Activated CD8-positive, alpha-beta memory T cell treated with anti-CD3 and anti-CD28 coated beads for 1 hour (primary cell): ENCODE results near the gene KRT73.
A peak's percentile ranks its signal among the peaks of the same experiment; 100 is the strongest.

ENCODE experiments used
- DNase-seq, 2 donors: peaks; one replicate each; pipeline ENCODE4 v3.0.0-alpha.2; 2020; ENCODE audit warnings: low read depth in 1 of 2; ENCODE audit errors: extremely low read depth in 1 of 2

Gene KRT73

DNA sequence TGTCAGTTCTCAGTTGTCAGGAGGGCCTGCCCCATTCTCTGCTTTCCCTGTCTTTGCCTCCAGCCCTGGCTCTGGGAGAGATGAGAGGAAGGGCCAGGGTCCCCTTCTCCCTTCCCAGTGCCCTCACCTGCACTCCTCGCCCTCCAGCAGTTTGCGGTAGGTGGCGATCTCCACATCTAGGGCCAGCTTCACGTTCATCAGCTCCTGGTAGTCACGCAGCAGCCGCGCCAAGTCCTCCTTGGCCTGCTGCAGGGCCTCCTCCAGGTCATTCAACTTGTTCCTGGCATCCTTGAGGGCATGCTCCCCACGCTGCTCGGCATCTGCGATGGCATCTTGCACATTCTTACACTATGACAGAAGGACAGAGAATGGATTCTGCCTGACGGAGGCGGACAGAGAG lies 28.3 kb upstream of the KRT73 start:
- DNase-seq: no peak

DNA sequence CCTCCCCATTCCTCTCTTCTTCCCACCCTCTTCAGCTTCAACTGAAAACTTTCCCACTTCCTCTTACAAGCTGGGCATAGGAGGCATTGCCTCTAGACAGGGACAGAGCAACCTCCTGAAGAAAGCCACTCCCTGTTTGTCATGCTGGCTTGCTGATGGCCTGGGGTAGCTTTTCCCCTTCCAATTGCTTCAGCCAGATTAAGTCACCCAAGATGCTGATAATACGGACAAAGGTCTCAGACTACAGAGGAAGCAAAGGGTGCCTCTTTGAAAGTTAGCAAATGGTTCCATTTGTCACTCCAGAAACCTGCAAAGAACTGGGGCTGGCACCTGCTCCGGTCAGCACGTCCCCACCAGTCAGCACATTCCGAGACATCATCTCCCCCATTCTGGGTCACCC lies 27.6 kb upstream of the KRT73 start:
- DNase-seq: no peak

DNA sequence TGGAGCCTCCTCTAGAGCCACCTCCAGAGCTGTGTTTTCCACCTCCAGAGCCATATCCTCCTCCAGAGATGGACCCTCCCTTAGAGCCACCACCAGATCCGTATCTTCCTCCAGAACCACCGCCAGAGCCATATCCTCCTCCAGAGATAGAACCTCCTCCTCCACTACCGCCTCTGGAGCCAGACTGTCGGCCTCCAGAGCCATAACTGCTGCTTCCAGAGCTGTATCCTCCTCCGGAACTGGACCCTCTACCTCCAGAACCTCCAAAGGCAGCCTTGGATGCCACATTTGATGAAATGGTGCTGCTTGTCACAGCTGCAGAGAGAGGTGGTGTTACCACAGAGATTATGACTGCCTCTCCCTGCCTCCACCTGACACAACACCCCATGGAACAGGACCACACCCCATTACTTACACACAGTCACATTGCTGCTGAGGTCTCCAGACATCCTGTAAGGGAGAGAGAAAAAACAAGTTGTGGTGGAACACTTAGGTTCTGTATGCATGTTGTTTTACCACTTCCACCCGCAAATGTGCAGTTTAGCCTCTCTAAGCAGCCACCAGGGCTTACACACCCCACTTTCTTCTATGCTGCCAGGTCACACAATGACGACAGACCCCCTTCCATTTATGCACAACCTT lies 26.9 kb upstream of the KRT73 start:
- peak; percentile 16 to 39 for DNase-seq

DNA sequence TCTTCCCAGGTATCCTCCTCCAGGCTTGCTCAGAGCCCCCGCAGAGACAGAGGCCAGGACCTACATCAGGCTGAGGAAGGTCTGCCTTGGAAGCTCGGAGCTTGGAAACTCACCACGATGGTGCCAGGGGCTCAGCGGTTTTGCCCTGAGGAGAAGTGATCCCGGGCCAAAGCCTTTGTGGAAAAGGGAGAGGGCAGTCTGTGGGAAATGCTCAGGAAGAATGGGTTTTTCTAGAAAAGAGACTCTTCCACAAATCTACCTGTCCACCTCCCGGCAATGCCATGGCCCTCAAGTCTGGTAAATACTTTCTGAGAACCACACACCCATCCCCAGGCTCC lies 25.7 kb upstream of the KRT73 start:
- no peak for DNase-seq

DNA sequence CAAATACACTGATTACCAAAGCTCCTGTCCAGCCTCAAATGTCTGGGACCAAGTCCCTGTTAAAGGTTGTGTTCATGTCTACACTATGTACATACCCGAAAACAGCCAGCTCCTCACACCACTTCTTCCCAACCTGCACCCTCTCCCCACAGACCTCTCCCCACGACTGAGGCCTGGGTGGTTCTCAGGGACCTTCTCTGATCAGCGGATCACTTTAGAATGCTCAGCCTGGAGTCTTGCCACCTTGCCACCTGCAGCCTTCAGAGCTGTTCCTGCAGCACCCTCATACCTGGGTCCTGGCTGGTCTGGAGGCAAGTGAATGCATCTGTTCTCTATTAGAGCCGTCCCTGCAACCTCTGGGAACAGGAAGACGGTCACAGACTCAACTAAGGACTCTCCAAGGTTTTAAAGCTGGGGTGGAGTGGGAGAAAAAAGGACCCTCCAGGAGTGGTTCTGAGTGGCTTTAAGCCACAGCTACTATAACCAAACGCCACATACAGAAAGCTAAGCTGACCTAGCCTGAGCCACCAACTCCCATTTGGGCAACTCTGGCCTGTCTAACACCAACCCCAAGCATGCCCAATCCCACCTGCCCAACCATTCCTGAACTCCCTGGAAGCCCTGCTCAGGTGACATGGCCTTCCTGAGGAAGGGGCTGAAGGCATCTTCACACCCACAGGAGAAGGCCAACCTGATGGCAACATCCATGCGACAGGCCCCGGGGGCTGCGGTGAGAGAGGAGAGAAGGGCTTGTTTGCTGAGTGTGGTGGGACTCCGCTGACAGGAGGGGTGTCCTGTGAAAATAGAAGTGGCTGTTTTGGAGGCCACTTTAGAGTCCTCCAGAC lies 25.1 kb upstream of the KRT73 start:
- no peak for DNase-seq

DNA sequence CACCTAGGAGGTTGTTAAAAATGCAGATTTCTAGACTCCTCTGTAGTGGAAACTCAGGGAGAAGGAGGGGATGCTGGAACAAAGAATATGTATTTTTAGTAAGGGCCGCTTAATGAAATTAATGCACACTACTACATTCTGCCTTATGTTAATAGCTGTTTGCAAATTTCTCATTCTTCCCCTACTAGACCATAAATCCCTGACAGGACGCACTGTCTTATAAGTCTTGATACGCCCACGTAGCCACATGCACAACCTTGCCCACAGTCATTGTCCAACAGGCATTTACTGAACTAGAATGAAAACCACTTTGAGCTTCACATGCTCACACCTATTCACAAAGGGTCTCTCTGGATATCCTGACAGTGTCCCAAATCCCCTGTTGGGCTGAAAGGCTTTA lies 23.1 kb upstream of the KRT73 start:
- DNase-seq: no peak

DNA sequence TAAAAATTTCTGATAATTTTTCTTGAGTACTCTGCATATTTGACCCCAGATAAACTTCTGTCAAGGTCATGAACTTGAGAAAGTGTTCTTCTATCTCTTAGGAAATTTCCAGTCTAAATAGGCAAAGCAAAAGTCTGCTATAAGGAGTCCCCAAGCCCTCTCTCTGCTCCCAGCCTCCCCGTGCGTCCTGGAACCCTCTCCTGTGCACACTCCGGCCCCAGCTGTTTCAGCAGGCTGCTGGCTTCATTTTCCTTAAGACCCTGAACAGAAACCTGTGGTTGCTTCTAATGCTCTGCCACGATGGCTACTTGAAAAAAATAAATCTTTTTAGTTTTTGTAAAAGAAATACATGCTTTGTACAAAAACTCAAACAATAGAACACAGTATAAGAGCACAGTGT lies 18.9 kb upstream of the KRT73 start:
- DNase-seq: no peak

DNA sequence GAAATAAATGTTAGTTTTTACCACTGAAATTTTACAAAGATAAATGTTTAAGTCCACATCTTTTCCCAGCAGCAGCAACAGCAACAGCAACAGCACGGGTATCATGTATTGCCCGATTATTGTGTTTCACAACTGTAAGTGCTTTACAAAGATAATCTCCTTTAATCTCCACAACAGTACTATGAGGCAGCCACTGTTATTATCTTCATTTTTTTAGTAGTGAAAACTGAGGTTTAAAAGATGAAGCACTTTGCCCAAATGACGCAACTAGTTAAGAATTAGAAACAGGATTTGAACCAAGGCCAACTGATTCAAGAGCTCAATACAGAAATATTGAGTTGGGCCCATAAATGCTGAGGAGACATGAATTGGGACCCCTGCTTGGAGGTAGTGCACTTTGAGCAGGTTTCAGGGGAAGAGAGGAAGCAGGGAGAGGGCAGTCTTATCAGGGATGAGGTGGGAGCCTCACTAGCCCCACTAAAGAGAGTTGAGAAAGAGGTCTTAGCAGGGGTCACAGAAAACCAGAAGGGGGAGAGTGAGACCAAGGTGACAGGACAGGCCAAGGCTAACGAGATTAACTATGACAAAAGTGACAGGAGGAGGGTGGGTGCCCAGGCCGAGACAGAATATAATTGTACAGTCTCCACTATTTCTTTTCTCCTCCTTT lies 18.4 kb upstream of the KRT73 start:
- no peak for DNase-seq

DNA sequence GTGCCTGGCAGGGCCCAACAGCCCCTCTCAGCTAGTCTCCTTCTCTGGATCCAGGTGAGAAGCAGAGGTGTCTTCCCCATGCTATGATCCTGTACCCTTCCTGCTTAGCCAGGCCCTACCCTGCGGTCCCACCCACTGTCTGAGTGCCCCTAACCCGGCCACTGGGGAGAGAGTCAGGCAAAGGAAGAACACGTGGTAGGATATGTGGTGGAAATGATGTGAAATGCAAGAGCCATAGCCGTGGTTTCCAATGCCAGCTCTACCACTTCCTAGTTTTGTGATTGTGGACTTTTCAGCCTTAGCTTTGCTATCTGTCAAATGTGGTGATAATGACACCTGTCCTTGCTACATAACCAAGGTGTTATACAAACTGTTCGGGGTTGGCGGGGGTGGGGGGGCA lies 17.8 kb upstream of the KRT73 start:
- DNase-seq: no peak

DNA sequence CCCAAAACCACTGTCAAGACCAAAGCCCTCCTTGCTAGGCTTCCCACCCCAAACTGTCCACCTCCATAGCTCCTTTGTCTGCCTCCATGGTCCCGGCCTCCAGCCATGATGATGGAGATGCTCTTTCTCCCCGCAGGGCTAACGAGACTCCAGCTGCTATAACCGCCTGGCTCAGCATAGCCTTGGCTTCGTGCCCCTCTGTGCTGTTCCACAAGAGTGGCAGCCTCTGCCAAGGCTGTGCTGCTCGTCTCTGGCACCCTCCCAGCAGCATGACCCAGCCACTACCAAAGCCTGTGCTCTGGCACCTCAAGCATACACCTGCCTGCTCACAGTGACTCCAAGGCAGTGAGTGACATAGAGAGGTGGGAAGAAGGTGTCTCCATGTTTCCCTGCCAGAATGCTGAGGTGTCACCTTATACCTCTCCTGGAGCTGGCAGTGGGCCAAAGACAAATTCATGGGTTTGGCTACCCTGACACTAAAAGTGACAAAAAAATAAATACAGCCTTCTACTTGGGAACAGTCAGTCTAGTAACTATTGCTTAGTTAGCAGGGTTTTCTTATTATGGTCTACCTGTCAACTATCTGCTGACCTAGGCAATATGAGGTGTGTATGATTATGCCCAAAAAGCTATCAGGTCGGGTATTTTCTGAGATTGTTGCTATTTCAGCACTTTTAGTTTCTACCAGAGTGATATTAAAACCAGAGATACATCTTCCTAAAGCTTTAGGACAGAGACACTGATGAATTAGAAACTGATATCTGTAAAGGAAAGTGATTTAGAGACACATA lies 16.1 kb upstream of the KRT73 start:
- DNase-seq: no peak

DNA sequence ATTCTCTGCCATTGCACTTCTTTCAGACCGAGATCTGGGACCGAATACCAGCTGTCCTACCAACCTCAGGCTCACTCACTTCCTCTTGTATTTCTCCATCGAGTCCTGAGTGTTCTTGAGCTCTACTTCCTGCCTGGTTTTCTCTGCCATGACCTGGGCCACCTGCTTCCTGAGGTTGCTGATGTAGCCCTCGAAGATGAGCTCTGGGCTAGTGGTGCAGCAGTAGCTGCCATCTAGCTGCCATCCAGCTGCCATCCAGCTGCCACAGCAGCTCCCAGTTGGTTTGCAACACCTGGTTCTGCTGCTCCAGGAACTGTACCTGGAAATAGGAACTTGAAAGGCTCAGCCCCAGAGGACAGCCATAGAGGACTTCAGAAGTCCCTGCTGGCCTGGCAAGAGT lies 15.0 kb upstream of the KRT73 start:
- no peak for DNase-seq

DNA sequence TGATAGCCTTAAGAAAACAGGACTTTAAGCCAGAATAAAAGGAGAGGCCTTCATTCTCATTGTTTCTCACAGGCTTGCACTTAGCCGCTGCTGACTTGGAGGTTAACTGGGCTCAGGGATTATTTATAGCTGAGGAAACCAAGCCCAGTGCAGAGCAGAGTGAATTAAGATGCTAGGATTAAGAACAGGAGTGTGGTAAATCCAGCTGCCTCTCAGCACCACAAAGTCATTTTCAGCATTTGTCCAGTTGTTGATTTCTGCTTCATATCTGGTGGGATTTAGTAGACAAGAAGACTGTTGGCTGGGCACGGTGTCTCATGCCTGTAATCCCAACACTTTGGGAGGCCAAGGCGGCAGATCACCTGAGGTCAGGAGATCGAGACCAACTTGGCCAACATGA lies 14.3 kb upstream of the KRT73 start:
- no peak for DNase-seq

DNA sequence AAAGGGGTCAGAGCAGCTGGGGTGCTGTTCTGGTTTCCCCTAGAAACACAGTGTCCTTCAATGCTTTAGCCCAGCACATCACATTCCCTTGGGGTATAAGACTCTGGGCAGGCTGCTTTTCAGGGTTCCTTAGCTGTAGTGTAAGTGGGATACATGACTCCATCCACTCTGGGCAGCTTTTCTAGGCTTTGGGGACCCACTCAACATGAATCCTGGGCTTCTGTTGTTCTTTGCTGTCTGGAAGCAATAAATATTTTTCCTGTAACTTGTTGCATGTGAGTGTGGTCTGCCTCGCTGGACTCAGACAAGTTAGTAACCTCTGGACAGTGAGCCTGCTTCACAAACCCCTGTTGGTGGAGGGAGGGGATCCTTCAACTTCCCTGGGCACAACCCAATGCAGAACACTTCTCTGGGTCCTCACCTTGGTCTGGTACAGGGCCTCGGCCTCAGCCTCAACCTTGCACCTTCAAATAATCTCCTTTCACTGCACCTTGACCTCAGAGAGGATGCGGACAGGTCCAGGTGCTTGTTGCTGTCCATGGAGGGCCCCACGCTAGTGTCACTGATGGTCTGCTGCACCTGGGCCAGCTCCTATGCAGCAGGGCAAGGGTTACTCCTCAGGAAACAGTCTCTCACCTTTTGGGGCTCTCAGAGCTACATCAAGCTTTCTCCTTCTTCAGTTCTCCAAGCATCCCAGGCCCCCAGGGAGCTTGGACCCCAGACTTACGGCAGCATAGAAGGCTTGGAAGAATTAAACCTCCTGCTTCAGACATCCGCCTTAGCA lies 13.5 kb upstream of the KRT73 start:
- no peak for DNase-seq

DNA sequence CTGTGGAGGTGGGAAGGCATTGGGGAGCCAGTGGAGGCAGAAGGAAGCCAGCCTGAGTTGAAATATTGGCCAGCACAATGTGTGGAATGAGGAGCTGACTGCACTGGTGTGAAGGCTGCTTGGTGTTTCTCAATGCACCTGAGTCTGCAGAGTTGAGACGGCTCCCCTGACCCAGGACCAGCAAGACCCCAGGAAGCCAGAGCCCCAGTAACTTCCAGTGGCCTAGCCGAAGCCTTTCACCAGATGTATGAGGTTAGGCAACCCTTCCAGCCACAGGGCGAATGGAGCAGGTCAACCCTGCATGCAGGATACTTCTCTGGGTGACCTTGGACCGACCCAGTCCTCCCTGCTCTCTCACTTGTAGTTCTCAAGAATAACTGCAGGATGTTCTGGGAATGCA lies 12.9 kb upstream of the KRT73 start:
- no peak for DNase-seq

DNA sequence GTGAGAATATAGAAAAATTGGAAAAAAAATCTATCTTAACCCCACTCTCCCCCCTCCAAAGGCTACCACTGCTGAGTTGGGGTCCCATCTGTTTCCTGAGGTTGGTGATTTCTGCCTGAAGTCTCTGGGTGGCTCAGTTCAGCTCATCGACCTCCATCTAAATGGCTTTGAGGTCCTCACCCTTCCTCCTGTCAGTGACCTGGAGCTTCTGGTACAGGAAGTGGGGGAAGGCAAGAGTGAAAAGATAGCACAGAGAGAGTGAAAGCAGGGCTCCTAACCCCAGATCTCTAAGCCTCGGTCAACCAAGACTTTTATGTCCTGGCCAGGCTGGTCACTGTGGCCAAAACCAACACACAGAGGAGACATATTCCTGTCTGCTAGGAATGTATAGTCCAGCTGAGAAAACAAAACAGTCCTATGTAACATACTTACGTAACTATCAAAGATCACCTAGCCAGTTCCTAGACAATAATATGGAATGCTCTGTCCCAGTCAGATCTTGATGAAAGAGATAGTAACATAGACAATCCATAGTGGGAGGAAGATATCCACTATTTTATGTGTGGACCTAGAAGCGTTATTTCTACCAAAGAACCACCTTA lies 12.3 kb upstream of the KRT73 start:
- no peak for DNase-seq

DNA sequence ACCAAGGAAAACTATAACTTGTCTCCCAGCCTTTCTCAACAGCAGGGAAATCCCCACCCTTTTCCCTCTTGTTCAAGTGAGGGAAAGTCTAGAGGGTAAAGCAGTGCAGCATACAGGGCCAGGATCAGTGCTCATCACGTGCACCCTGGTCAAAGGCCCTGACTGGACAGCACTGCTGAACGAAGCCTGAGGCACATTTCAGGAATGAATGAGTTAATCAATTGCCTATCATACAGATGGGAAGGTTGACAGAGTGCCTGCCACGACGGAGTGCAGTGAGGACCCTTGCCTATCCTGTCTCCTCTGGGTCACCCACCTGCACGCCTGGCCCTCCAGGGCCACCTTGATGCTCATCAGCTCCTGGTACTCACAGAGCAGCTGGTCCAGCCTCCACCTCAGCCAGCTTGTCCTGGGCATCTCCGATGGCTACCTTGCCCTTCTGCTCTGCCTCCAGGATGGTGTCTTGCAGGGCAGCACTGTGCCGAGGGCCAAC lies 11.7 kb upstream of the KRT73 start:
- no peak for DNase-seq

DNA sequence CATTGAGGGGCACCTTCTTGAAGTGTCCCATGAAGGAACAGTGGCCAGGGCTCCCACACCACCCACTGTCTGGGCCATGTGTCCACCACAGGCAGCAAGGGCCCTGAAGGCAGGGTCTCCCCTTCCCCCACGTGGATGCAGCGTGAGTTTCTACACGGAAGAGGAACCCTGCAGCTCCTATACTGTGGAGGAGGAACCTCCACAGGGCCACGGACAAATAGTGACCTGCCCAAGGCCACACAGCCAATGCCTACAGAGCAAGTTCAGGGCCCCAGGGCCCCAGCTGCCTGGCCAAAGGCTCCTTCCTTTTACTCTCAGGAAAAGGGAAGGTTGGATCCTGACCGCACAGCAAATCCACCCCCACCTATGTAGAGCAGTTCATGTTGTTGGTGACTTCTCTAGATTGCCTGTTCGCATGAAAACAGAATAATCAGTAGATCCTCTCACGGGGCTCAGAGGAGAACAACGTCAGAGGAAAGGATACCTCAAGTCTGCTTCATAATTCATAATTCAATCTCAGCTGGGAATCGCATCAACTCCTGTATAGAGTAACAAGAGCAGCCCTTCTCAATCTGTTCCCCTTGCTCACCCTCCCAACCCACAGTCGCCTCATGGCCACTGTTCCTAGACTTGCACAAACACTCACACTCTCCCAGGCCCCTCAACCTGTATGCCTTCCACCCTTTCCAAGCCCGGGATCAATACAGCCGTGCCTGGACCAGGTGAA lies 11.1 kb upstream of the KRT73 start:
- no peak for DNase-seq

DNA sequence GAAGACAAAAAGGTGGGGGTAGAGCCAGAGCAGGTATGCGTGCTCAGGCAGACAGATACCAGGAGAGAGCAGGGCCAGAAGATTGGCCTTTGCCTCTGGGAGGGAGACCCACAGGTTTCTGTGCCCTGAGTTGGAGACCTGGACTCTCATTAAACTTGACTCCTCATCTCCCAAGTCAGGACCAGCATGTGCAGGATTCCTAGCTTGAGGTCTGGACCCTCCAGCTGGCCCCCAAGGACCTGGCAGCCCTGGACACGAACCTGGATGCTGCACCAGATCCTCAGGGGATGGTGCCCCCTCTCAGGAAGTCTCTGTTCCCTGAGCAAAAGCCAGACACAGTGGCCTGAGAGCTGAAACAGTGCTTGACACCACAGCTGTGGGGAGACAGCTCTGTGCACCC lies 10.5 kb upstream of the KRT73 start:
- DNase-seq: no peak

DNA sequence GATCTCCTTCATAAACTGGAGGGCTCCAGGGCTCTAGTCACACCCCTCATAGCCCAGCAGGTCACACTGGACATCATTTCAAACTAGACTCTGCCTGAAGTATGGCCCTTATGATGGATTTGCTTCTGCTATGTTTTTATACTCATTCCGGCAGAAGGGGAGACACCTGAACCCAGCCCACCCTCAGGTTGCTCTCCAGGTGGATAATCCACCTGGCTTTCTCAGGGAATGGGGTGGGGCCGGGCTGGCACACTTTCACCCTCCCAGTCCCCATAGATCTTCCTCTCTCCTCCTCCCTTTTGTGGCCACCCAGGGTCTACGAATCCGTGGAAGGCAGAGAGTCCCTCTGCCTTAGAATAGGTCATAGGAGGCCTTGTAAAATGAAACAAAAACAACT lies 9.8 kb upstream of the KRT73 start:
- DNase-seq: no peak
